ENCODE measurements around the gene MRPL45.
"Not testable (repeated sequence)": the region's sequence is repeated elsewhere in the genome, so short reads cannot be mapped to it uniquely, and the experiment has no call there.

- not testable (repeated sequence) for TF ChIP-seq CTCF (IDR thresholded peaks at IDR 0.05; ENCODE audit: insufficient read depth, low read length, poor library complexity, severe bottlenecking); EZH2phosphoT487 (conservative IDR thresholded peaks at IDR 0.05; ENCODE audit: low read length)
Measured at GRCh38 chr17:38289760-38290159, 7.2 kb upstream of the MRPL45 start.
